Measurements from ENCODE around the gene PPP6R2. TPM values are rescaled to one million over a fixed set of nuclear protein-coding genes. Genes with fewer than 3 reads are reported as not detected.

PPP6R2 gene
- total RNA-seq, 1 donor, result 61.2 TPM

- peaks cover 68% of the 10 kb centered on the region for H3K4me1 ChIP-seq (ENCODE audit: insufficient read depth, low read length)
Measured at GRCh38 chr22:50305923-50306566, 37.1 kb upstream of the PPP6R2 start.

GRCh38 chr22:50306753-50307749 is 36.1 kb upstream of the PPP6R2 start, which contains the start of gene PLXNB2:
TSS of gene PLXNB2 (minus strand) at chr22:50307646. CDS start at chr22:50290584, 17,062 bp downstream.
- Histone ChIP-seq H3K36me3 (ENCODE audit: insufficient read depth, low read length) (no peaks in the 10 kb centered on the region), H3K79me2 (ENCODE audit: insufficient read depth, low read length) (peaks cover 50% of the 10 kb centered on the region), H3K4me2 (ENCODE audit: insufficient read depth, low read length) (peak within 1 kb of the TSS; percentile 91), H2AFZ (ENCODE audit: low read length) (no peak within 1 kb of the TSS), H4K20me1 (ENCODE audit: insufficient read depth, low read length) (peaks cover 33% of the 10 kb centered on the region), H3K4me1 (ENCODE audit: insufficient read depth, low read length) (peaks cover 58% of the 10 kb centered on the region), H3K9me3 (ENCODE audit: low read depth, low read length) (no peaks in the 10 kb centered on the region), H3K4me3 (ENCODE audit: insufficient read depth, low read length) (peak within 1 kb of the TSS; percentile 87), H3K27ac (ENCODE audit: low read depth, low read length) (peak within 1 kb of the TSS; percentile 96), H3K27me3 (ENCODE audit: insufficient read depth, low read length) (no peaks in the 10 kb centered on the region)
- TF ChIP-seq, protein P1, sequence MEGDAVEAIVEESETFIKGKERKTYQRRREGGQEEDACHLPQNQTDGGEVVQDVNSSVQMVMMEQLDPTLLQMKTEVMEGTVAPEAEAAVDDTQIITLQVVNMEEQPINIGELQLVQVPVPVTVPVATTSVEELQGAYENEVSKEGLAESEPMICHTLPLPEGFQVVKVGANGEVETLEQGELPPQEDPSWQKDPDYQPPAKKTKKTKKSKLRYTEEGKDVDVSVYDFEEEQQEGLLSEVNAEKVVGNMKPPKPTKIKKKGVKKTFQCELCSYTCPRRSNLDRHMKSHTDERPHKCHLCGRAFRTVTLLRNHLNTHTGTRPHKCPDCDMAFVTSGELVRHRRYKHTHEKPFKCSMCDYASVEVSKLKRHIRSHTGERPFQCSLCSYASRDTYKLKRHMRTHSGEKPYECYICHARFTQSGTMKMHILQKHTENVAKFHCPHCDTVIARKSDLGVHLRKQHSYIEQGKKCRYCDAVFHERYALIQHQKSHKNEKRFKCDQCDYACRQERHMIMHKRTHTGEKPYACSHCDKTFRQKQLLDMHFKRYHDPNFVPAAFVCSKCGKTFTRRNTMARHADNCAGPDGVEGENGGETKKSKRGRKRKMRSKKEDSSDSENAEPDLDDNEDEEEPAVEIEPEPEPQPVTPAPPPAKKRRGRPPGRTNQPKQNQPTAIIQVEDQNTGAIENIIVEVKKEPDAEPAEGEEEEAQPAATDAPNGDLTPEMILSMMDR (IDR thresholded peaks at IDR 0.05; ENCODE audit: extremely low read depth, low read depth, low read length), result no peak
- peak; percentile 97 for DNase-seq (ENCODE audit: insufficient read length, low spot score, missing footprints)

More at GRCh38 chr22:50305923-50306566, 37.1 kb upstream of the PPP6R2 start:
- TF ChIP-seq, protein P1 (IDR thresholded peaks at IDR 0.05; ENCODE audit: extremely low read depth, low read depth, low read length), result no peak
- Histone ChIP-seq H3K27me3 (ENCODE audit: insufficient read depth, low read length) (no peaks in the 10 kb centered on the region), H3K27ac (ENCODE audit: low read depth, low read length) (peak overlapping the region; percentile 96), H4K20me1 (ENCODE audit: insufficient read depth, low read length) (peaks cover 43% of the 10 kb centered on the region), H3K36me3 (ENCODE audit: insufficient read depth, low read length) (no peaks in the 10 kb centered on the region), H3K9me3 (ENCODE audit: low read depth, low read length) (no peaks in the 10 kb centered on the region), H2AFZ (ENCODE audit: low read length) (no peak overlapping the region), H3K4me2 (ENCODE audit: insufficient read depth, low read length) (peak overlapping the region; percentile 91), H3K4me3 (ENCODE audit: insufficient read depth, low read length) (peak overlapping the region; percentile 87), H3K79me2 (ENCODE audit: insufficient read depth, low read length) (peaks cover 60% of the 10 kb centered on the region)
- DNase-seq (ENCODE audit: insufficient read length, low spot score, missing footprints), result peak; percentile 100

GRCh38 chr22:50307890-50308596 is 35.1 kb upstream of the PPP6R2 start:
- Histone ChIP-seq H3K4me2 (ENCODE audit: insufficient read depth, low read length) (peak overlapping the region; percentile 27), H3K27me3 (ENCODE audit: insufficient read depth, low read length) (no peaks in the 10 kb centered on the region), H3K36me3 (ENCODE audit: insufficient read depth, low read length) (no peaks in the 10 kb centered on the region), H3K79me2 (ENCODE audit: insufficient read depth, low read length) (peaks cover 40% of the 10 kb centered on the region), H2AFZ (ENCODE audit: low read length) (no peak overlapping the region), H3K9me3 (ENCODE audit: low read depth, low read length) (no peaks in the 10 kb centered on the region), H3K4me1 (ENCODE audit: insufficient read depth, low read length) (peaks cover 48% of the 10 kb centered on the region), H3K27ac (ENCODE audit: low read depth, low read length) (peak overlapping the region; percentile 11), H4K20me1 (ENCODE audit: insufficient read depth, low read length) (peaks cover 23% of the 10 kb centered on the region), H3K4me3 (ENCODE audit: insufficient read depth, low read length) (no peak overlapping the region)
- TF ChIP-seq, protein P1 (IDR thresholded peaks at IDR 0.05; ENCODE audit: extremely low read depth, low read depth, low read length), result no peak
- DNase-seq (ENCODE audit: insufficient read length, low spot score, missing footprints), result peak; percentile 90
